NCI-H2029 treated with DMSO at 0.1 percent for 48 hours (cell line): Measurements from ENCODE around the gene S100P.
"Not testable (repeated sequence)": the region's sequence is repeated elsewhere in the genome, so short reads cannot be mapped to it uniquely, and the experiment has no call there.

ENCODE experiments used
- DNase-seq: peaks from one replicate; lab custom pipeline; 2025; lab: John Stamatoyannopoulos, UW

S100P gene

GRCh38 chr4:6693231-6694176, at the start of gene S100P:
S100P (plus strand) TSS chr4:6693878; CDS start chr4:6693933, 55 bp downstream.
- no peak for DNase-seq

GRCh38 chr4:6644792-6645530, 48.7 kb upstream of the S100P start:
- DNase-seq = no peak

- no peak for DNase-seq
These were observed 46.5 kb upstream of the S100P start for GRCh38 chr4:6647169-6647568.

GRCh38 chr4:6647582-6648230, 46.0 kb upstream of the S100P start:
- DNase-seq = no peak

GRCh38 chr4:6649216-6649615, 44.5 kb upstream of the S100P start:
- no peak for DNase-seq

GRCh38 chr4:6654211-6654610, 39.5 kb upstream of the S100P start:
- DNase-seq = not testable (repeated sequence)

GRCh38 chr4:6655291-6655690, 38.4 kb upstream of the S100P start:
- DNase-seq = not testable (repeated sequence)

GRCh38 chr4:6655924-6656323, 37.8 kb upstream of the S100P start:
- no peak for DNase-seq

GRCh38 chr4:6657242-6658208, 36.2 kb upstream of the S100P start:
- no peak for DNase-seq

- no peak for DNase-seq
These were observed 35.5 kb upstream of the S100P start for GRCh38 chr4:6658209-6658595.

- DNase-seq = no peak
These were observed 35.0 kb upstream of the S100P start for GRCh38 chr4:6658597-6659075.

- DNase-seq = no peak
These were observed 33.8 kb upstream of the S100P start for GRCh38 chr4:6659897-6660296.

GRCh38 chr4:6660430-6660829, 33.2 kb upstream of the S100P start:
- DNase-seq = no peak

- DNase-seq = no peak
These were observed 31.1 kb upstream of the S100P start for GRCh38 chr4:6662591-6662990.

GRCh38 chr4:6663596-6664393, 29.9 kb upstream of the S100P start:
- DNase-seq = no peak

GRCh38 chr4:6665320-6665654, 28.4 kb upstream of the S100P start:
- DNase-seq = no peak

GRCh38 chr4:6668391-6668790, 25.3 kb upstream of the S100P start:
- no peak for DNase-seq

- DNase-seq = no peak
These were observed 22.0 kb upstream of the S100P start for GRCh38 chr4:6671648-6672047.

- no peak for DNase-seq
These were observed 21.5 kb upstream of the S100P start for GRCh38 chr4:6672131-6672530.

GRCh38 chr4:6672541-6673190, 21.0 kb upstream of the S100P start:
- DNase-seq = not testable (repeated sequence)
